ENCODE data around the gene WASF2. TPM values are rescaled to one million over a fixed set of nuclear protein-coding genes. Genes with fewer than 3 reads are reported as not detected.

The WASF2 gene
- total RNA-seq, 4 donors from 2014 or later: 53.8 to 76.6 (median 70.3) TPM

DNA sequence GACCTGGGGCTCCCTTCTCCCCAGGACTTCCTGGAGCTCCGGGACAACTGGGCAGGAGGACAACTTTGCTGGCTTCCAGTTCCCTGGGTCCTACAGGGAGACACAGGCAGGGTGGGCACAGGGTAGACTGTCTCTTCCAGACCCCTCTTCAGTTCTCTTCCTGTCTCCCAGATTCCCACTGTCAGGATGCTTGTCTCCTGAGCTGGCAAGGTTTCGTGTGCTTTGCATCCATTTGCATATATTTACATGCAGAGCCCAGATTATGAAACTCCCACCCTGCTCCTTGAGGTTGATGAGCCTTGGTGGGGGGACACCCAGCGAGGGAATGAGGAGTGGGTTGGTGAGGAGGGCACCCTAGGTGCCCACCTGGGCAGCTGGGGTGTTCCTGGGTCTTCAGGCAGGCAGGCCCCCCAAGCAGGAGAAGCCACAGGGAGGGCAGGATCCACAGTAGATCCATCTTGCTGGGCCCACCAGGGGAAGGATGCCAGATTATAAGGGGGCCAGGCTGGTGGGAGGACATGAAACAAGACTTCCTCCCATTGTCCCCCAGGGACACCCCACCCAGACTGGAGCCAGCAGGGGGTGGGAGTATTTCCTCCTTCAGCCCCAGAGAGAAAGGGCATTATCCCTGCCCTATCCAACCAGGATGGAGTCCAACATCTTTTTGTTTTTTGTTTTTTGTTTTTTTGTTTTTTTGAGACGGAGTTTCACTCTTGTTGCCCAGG lies 115.4 kb downstream of the WASF2 start, which contains the start of gene FCN3:
FCN3 (minus strand) TSS at position 463 of the 725 bp plus-strand sequence; CDS start at position 457, 6 bp downstream.
- TF ChIP-seq CTCF (IDR thresholded peaks at IDR 0.05) (no peak), POLR2A (IDR thresholded peaks at IDR 0.05) (no peak)
- 78 to 82% methylated on average over 4 of the region's 4 CpGs for WGBS, 2 donors
- H3K4me3 ChIP-seq (ENCODE audit: low read depth, poor library complexity, severe bottlenecking): no peak within 1 kb of the TSS
- intact Hi-C loops (cut with DNase I; ENCODE audit: low total_unique reads): no loop called here
- no peak for DNase-seq (ENCODE audit: low spot score in 2 of 2)

DNA sequence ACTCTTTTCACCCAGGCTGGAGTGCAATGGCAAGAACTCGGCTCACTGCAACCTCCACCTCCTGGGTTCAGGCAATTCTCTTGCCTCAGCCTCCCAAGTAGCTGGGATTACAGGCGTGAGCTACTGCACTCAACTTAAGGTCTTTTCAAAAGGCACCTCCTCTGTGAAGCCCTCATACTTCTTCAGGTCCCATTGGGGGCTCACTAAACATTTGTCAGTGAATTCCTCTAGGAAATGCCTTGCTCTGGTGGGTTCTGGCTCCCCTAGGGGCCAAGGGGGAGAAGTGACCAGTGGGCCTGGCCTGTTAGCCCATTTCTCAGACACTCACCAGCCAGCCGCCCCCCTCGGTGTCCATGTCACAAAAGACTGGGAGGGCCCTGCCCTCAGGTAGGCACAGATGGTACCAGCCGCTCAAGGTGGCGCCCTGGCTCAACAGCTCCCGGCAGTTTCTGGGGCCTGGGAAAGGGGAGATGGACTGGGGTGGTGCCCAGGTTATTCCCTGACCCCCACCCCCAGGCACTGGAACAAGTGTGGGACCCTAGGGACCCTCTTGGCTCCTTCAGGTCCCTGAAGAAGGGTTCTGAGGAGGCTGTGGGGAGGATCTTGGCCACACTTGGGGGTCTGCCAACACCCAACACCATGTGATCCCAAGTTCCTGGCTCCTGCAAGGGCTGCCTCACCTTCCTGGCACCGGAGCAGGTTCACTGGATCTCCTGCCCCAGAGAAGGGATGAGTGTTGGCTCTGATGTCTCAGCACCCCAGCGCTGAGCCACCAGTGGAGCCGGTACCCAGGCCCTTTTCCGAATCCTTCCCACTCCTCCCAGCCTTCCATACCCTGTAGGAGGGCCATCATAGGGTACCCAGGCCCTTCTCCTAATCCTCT lies 116.9 kb downstream of the WASF2 start:
- intact Hi-C loops (cut with DNase I; ENCODE audit: low total_unique reads): no loop called here
- H3K4me3 ChIP-seq (ENCODE audit: low read depth, poor library complexity, severe bottlenecking): no peak overlapping the region
- no peak for DNase-seq (ENCODE audit: low spot score in 2 of 2)
- WGBS, 2 donors: 53 to 65% methylated on average over 6 to 11 of the region's 11 CpGs
- TF ChIP-seq POLR2A (IDR thresholded peaks at IDR 0.05): no peak
- TF ChIP-seq CTCF (IDR thresholded peaks at IDR 0.05): no peak

- TF ChIP-seq POLR2A (IDR thresholded peaks at IDR 0.05) (no peak), CTCF (IDR thresholded peaks at IDR 0.05) (no peak)
- intact Hi-C loops (cut with DNase I; ENCODE audit: low total_unique reads): no loop called here
- H3K4me3 ChIP-seq (ENCODE audit: low read depth, poor library complexity, severe bottlenecking): no peak overlapping the region
- no peak for DNase-seq (ENCODE audit: low spot score in 2 of 2)
- 78 to 80% methylated on average over 19 of the region's 19 CpGs for WGBS, 2 donors
These were observed 117.8 kb downstream of the WASF2 start for GRCh38 chr1:27372022-27372807.

DNA sequence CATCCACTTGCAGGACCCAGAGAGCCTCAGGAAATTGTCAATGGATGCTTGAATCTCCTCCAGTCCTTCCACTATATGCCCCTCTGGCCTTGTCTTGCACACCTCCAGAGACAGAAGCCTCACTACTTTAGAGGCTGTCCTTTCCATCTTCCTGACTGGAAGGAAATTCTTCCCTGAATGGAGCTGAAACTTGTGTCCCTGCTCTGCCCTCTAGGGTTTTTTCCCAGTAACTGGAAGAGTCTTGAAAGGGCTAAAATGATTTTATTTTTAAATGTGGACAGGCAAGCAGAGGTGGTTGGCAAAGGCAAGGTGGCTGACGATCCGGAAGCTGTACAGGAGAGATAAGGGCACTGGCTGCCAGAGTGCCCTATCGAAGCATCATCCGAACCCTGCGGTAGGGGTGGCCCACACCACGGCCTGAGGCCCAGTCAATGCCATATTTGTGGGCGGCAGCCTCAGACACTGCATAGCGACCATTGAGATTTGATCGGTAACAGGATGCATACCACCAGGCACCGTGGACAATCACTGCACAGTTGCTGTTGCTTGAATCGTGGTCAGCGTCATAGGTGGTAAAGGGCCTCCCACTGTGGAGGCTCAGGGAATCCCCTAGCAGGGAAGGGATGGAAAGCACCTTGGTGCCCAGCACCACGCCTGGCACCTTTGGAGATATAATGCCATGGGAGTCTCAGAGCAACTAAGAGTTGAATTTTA lies 120.9 kb downstream of the WASF2 start:
- no peak for TF ChIP-seq POLR2A (IDR thresholded peaks at IDR 0.05)
- TF ChIP-seq CTCF (IDR thresholded peaks at IDR 0.05): no peak
- no peak overlapping the region for H3K4me3 ChIP-seq (ENCODE audit: low read depth, poor library complexity, severe bottlenecking)
- no peak for DNase-seq (ENCODE audit: low spot score in 2 of 2)
- WGBS, 2 donors: 52 to 63% methylated on average over 12 to 13 of the region's 13 CpGs
- intact Hi-C loops (cut with DNase I; ENCODE audit: low total_unique reads): no loop called here

DNA sequence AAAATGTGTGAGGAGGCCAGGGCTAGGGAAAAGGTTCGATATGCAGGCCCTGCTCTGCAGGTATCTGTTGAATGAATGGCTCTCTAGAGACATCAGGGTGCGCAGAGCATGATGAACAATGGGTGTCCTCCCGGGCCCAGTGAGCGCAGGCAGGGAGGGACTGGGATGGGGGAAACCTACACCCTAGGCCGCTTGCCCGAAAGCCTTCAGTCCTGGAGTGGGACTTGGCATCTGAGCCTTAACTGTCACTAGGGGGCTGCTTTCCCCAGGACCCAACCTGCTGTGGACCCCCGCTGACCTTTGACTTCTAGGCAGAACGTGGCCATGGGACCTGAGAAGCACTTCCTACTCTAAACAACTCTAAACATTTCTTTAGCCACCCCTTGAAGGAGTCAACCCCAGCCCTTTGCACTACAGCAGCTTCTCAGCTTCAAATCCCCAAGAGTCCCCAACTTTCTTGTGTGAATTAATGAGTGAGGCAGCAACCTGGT lies 122.8 kb downstream of the WASF2 start:
- TF ChIP-seq POLR2A (IDR thresholded peaks at IDR 0.05) (no peak), CTCF (IDR thresholded peaks at IDR 0.05) (no peak)
- H3K4me3 ChIP-seq (ENCODE audit: low read depth, poor library complexity, severe bottlenecking): no peak overlapping the region
- intact Hi-C loops (cut with DNase I; ENCODE audit: low total_unique reads): no loop called here
- no peak for DNase-seq (ENCODE audit: low spot score in 2 of 2)
- 23 to 24% methylated on average over 8 of the region's 8 CpGs for WGBS, 2 donors
